HL-60 (cell line): ENCODE data around the gene DNAH12.

Experiments used
- DNase-seq, 2 experiments: peaks; one replicate each; pipeline ENCODE4 v3.0.0-alpha.2; 2010 to 2020; ENCODE audit warnings: low read depth in 1 of 2, low spot score in 1 of 2
- H3K27ac ChIP-seq: fragments of 250-450 bp; sonication (Bioruptor Pico); replicated peaks from 2 replicates; pipeline ENCODE4 v1.5.1; 2020; ENCODE audit warnings: mild to moderate bottlenecking, moderate library complexity
- H3K27me3 ChIP-seq: fragments of 250-450 bp; sonication (Bioruptor Pico); 2 replicates; pipeline ENCODE4 v1.5.1; 2021; ENCODE audit warnings: mild to moderate bottlenecking, moderate library complexity; ENCODE audit not compliant: insufficient read depth, poor library complexity, severe bottlenecking
- H3K4me3 ChIP-seq: replicated peaks from 2 replicates; pipeline ENCODE4 v1.5.1; 2011; ENCODE audit warnings: mild to moderate bottlenecking, control low read depth, low read length; ENCODE audit not compliant: insufficient read depth
- GABPA ChIP-seq: IDR thresholded peaks from 2 replicates; pipeline ENCODE4 v1.6.1; 2012; ENCODE audit warnings: low read depth
- POLR2AphosphoS5 ChIP-seq: IDR thresholded peaks from 2 replicates; pipeline ENCODE4 v1.6.1; 2012; ENCODE audit warnings: low read depth
- SPI1 ChIP-seq: IDR thresholded peaks from 2 replicates; pipeline ENCODE4 v1.6.1; 2012; ENCODE audit warnings: low read depth, mild to moderate bottlenecking, borderline replicate concordance
- TF ChIP-seq, protein P1 (sequence below): IDR thresholded peaks from 2 replicates; pipeline ENCODE4 v1.6.1; 2012; ENCODE audit warnings: low read depth; ENCODE audit not compliant: insufficient replicate concordance
- TF ChIP-seq, protein P2 (sequence below): IDR thresholded peaks from one replicate; pipeline ENCODE4 v1.5.1; 2011; ENCODE audit warnings: low read length, control low read depth, inconsistent platforms; ENCODE audit not compliant: insufficient read depth

DNAH12 gene

DNA sequence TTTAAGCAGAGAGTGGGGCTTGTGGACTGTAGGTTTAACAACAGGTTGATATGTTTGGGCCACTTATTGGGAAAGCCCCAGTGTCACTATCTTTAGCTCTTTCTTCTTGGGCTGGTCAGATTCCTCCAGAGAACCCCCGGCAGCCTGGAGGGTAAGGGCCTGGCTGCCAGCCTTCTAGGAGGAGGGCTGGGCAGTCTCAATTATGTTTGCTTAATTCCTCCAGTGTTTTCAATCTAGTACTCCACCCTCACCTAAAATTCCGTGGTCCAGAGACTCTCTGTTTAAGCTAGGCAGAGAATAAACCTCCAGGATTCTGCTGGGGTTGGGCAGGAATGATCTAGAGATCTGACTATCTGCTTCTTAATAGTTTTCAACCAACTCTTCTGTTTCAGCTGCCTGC is 256.9 kb downstream of the DNAH12 start:
- no peaks in the 10 kb centered on the region for H3K27me3 ChIP-seq
- TF ChIP-seq GABPA (no peak), POLR2AphosphoS5 (no peak), SPI1 (no peak)
- TF ChIP-seq, protein P1, sequence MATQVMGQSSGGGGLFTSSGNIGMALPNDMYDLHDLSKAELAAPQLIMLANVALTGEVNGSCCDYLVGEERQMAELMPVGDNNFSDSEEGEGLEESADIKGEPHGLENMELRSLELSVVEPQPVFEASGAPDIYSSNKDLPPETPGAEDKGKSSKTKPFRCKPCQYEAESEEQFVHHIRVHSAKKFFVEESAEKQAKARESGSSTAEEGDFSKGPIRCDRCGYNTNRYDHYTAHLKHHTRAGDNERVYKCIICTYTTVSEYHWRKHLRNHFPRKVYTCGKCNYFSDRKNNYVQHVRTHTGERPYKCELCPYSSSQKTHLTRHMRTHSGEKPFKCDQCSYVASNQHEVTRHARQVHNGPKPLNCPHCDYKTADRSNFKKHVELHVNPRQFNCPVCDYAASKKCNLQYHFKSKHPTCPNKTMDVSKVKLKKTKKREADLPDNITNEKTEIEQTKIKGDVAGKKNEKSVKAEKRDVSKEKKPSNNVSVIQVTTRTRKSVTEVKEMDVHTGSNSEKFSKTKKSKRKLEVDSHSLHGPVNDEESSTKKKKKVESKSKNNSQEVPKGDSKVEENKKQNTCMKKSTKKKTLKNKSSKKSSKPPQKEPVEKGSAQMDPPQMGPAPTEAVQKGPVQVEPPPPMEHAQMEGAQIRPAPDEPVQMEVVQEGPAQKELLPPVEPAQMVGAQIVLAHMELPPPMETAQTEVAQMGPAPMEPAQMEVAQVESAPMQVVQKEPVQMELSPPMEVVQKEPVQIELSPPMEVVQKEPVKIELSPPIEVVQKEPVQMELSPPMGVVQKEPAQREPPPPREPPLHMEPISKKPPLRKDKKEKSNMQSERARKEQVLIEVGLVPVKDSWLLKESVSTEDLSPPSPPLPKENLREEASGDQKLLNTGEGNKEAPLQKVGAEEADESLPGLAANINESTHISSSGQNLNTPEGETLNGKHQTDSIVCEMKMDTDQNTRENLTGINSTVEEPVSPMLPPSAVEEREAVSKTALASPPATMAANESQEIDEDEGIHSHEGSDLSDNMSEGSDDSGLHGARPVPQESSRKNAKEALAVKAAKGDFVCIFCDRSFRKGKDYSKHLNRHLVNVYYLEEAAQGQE, result no peak
- TF ChIP-seq, protein P2, sequence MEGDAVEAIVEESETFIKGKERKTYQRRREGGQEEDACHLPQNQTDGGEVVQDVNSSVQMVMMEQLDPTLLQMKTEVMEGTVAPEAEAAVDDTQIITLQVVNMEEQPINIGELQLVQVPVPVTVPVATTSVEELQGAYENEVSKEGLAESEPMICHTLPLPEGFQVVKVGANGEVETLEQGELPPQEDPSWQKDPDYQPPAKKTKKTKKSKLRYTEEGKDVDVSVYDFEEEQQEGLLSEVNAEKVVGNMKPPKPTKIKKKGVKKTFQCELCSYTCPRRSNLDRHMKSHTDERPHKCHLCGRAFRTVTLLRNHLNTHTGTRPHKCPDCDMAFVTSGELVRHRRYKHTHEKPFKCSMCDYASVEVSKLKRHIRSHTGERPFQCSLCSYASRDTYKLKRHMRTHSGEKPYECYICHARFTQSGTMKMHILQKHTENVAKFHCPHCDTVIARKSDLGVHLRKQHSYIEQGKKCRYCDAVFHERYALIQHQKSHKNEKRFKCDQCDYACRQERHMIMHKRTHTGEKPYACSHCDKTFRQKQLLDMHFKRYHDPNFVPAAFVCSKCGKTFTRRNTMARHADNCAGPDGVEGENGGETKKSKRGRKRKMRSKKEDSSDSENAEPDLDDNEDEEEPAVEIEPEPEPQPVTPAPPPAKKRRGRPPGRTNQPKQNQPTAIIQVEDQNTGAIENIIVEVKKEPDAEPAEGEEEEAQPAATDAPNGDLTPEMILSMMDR, result no peak
- H3K27ac ChIP-seq, result no peak overlapping the region
- no peak overlapping the region for H3K4me3 ChIP-seq
- no peak for DNase-seq

DNA sequence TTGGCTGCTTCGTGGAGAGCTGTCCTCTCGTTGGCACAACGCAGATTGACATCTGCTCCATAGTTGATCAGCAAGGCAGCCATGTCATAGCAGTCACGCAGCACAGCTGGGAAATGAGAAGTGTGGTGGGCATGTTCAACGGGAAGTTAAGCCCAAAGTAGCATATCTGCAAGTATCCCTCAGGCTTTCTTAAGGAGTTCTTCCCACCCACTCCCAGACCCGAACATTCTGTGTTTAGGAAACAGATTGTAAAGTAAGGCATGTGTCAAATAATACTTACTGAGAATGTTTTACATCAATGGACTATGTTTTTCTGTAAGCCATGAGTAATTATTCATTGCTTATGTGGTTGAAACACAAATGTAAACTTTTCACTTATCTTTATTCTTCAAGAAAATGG is 260.8 kb downstream of the DNAH12 start:
- Histone ChIP-seq H3K27ac (no peak overlapping the region), H3K27me3 (no peaks in the 10 kb centered on the region), H3K4me3 (no peak overlapping the region)
- peak in 1 of 2 experiments; percentile 7 for DNase-seq
- TF ChIP-seq POLR2AphosphoS5 (no peak), SPI1 (no peak), GABPA (no peak)
- TF ChIP-seq, protein P1, result no peak
- TF ChIP-seq, protein P2, result no peak

DNA sequence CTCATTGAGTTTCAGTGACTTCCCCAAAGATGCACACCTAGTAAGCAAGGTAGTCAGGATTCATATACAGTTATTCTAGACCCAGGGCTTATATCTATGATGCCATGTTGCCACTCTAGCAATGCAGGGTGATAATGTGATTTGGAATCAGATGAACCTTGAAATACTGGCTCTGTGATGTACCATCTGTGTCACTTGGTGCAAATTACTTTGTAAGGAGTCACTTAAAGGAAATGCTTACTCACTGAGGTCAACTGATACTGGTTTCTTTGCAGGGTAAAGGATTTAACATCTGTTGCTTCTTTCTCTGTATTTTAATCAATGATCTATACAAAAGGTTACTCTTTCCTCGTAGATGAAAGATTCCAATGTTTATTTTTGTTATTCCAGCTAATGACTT is 262.4 kb downstream of the DNAH12 start:
- Histone ChIP-seq H3K4me3 (no peak overlapping the region), H3K27ac (no peak overlapping the region), H3K27me3 (no peaks in the 10 kb centered on the region)
- DNase-seq, result no peak
- no peak for TF ChIP-seq GABPA
- TF ChIP-seq, protein P2, result no peak
- TF ChIP-seq POLR2AphosphoS5, result no peak
- TF ChIP-seq, protein P1, result no peak
